GM12878 (cell line): ENCODE data around the gene MSANTD3. TPM values are rescaled to one million over a fixed set of nuclear protein-coding genes. Genes with fewer than 3 reads are reported as not detected.

ENCODE experiments used
- ATAC-seq: fragments of 200-7000 bp; cut with Tn5 transposase; 3 replicates; pipeline ENCODE4 v1.9.1; 2020; ENCODE audit warnings: mild to moderate bottlenecking, moderate library complexity
- BruUV-seq: library from RNA; stranded (reverse); fragments of 400-500 nt; replicated peaks from 2 replicates; lab custom pipeline; 2021; lab: Mats Ljungman, UMichigan
- CTCF ChIA-PET: fragments of 300-600 bp; sonication (Branson Sonifier 250); formaldehyde crosslinking; extraction: SDS; loops from one replicate; lab custom pipeline; 2021; ENCODE audit warnings: inconsistent platforms; lab: Yijun Ruan, JAX
- POLR2A ChIA-PET: fragments of 350-600 bp; formaldehyde crosslinking; extraction: SDS; loops from one replicate; lab custom pipeline; 2021; ENCODE audit warnings: inconsistent platforms; lab: Charles Lee
- RAD21 ChIA-PET: fragments of 300-600 bp; sonication (Branson Sonifier 250); formaldehyde crosslinking; loops from one replicate; lab custom pipeline; 2023; ENCODE audit warnings: antibody characterized with exemption; ENCODE audit not compliant: unreplicated experiment; lab: Charles Lee
- SMC1A ChIA-PET: fragments of 300-600 bp; sonication (Branson Sonifier 250); formaldehyde crosslinking; loops from one replicate; lab custom pipeline; 2023; ENCODE audit not compliant: unreplicated experiment, uncharacterized antibody; lab: Charles Lee
- DNase-seq: peaks from one replicate; pipeline ENCODE4 v3.0.0-alpha.2; 2011; ENCODE audit warnings: low read depth, low spot score
- FAIRE-seq: peaks from 3 replicates; lab custom pipeline; 2011; peaks lifted over from hg19 to GRCh38; lab: Jason Lieb, UNC
- H2AFZ ChIP-seq: 2 replicates; pipeline ENCODE4 v1.6.0; 2011; ENCODE audit warnings: low read depth, low read length, control low read depth; ENCODE audit not compliant: control insufficient read depth
- H3K27ac ChIP-seq: 2 replicates; pipeline ENCODE4 v1.5.1; 2011; ENCODE audit warnings: control low read depth; ENCODE audit not compliant: control insufficient read depth, insufficient read depth
- H3K27me3 ChIP-seq, 2 experiments: replicated peaks in 1 of 2; 2 replicates each; pipeline versions ENCODE4 v1.6.0 to v1.6.1; 2011; ENCODE audit warnings: low read length in 1 of 2; ENCODE audit not compliant: control insufficient read depth in 2 of 2, insufficient read depth in 2 of 2
- H3K36me3 ChIP-seq, 2 experiments: 2 replicates each; pipeline ENCODE4 v1.5.1; 2011; ENCODE audit warnings: low read length in 1 of 2; ENCODE audit not compliant: control insufficient read depth in 2 of 2, insufficient read depth in 2 of 2
- H3K4me1 ChIP-seq: 2 replicates; pipeline ENCODE4 v1.6.1; 2011; ENCODE audit warnings: mild to moderate bottlenecking, low read length, moderate library complexity, mixed read lengths; ENCODE audit not compliant: control insufficient read depth, insufficient read depth
- H3K4me2 ChIP-seq: 2 replicates; pipeline ENCODE4 v1.6.0; 2011; ENCODE audit warnings: control low read depth; ENCODE audit not compliant: control insufficient read depth, insufficient read depth
- H3K4me3 ChIP-seq: fragments of 200-600 bp; sonication (generic); 2 replicates; pipeline ENCODE4 v1.5.1; 2016
- H3K79me2 ChIP-seq: 2 replicates; pipeline ENCODE4 v1.6.0; 2011; ENCODE audit warnings: low read length; ENCODE audit not compliant: control insufficient read depth, insufficient read depth
- H3K9ac ChIP-seq: 2 replicates; pipeline ENCODE4 v1.8.0; 2011; ENCODE audit warnings: low read length, control low read depth, mixed read lengths; ENCODE audit not compliant: control insufficient read depth, insufficient read depth
- H3K9me3 ChIP-seq: replicated peaks from 3 replicates; pipeline ENCODE4 v1.5.1; 2011; ENCODE audit warnings: mild to moderate bottlenecking, low read length; ENCODE audit not compliant: control insufficient read depth, insufficient read depth
- H4K20me1 ChIP-seq: 2 replicates; pipeline ENCODE4 v1.6.0; 2011; ENCODE audit not compliant: control insufficient read depth, insufficient read depth
- ATF2 ChIP-seq: IDR thresholded peaks from 2 replicates; pipeline ENCODE4 v1.6.1; 2012; ENCODE audit warnings: low read length, inconsistent platforms
- CEBPZ ChIP-seq: fragments of 150-350 bp; IDR thresholded peaks from 2 replicates; pipeline ENCODE4 v1.6.1; 2016; ENCODE audit warnings: low read depth, low read length
- HDGF ChIP-seq: fragments of 450-650 bp; IDR thresholded peaks from 2 replicates; pipeline ENCODE4 v1.6.1; 2016; ENCODE audit warnings: antibody characterized with exemption
- IRF4 ChIP-seq: IDR thresholded peaks from 2 replicates; pipeline ENCODE4 v1.6.1; 2011; ENCODE audit warnings: low read depth, low read length
- MEF2B ChIP-seq: fragments of 450-650 bp; IDR thresholded peaks from 2 replicates; pipeline ENCODE4 v1.6.1; 2018; ENCODE audit warnings: mild to moderate bottlenecking, moderate library complexity; ENCODE audit not compliant: partially characterized antibody, poor library complexity, severe bottlenecking
- SP1 ChIP-seq: IDR thresholded peaks from one replicate; pipeline ENCODE4 v1.6.1; 2011; ENCODE audit warnings: low read depth, low read length
- ZBTB4 ChIP-seq: fragments of 450-650 bp; formaldehyde crosslinking; IDR thresholded peaks from 2 replicates; pipeline ENCODE4 v1.4.0; 2022; ENCODE audit warnings: mild to moderate bottlenecking, moderate library complexity
- WGBS: methylation state at CpG from one replicate; pipeline ENCODE4 v1.1.6; 2016; ENCODE audit warnings: low lambda C conversion rate; ENCODE audit not compliant: insufficient replicate concordance, insufficient coverage; ENCODE audit errors: missing lambda C conversion rate; 5-methylcytosine and 5-hydroxymethylcytosine counted together
- in situ Hi-C: fragments of 300-500 bp; cut with MboI; formaldehyde crosslinking; loops from 9 replicates; pipeline ENCODE4 v1.14.3; 2018; ENCODE audit warnings: mixed read lengths
- intact Hi-C: fragments of 100-400 bp; cut with micrococcal nuclease; formaldehyde crosslinking; loops from one replicate; pipeline ENCODE4 v1.14.2; 2022; ENCODE audit not compliant: unreplicated experiment
- polyA plus RNA-seq, 11 experiments: library from polyadenylated mRNA; depleted of rRNA in 4 of 11; unstranded in 6 of 11; stranded (reverse) in 5 of 11; fragments of >200 nt; fragmentation: Nextera tagmentation in 4 of 11; fragmentation: Illumina TruSeq in 1 of 11; extraction: Ambion mirVana in 4 of 11; extraction: Trizol in 1 of 11; gene quantifications; 1 replicate in 1 of 11; 2 replicates in 10 of 11; pipeline versions ENCODE4 v1.2.1 to v1.2.3, GENCODE V29; 2011 to 2016; ENCODE audit warnings: inconsistent platforms in 2 of 11, missing spikeins in 2 of 11, low read depth in 1 of 11
- total RNA-seq, 4 experiments: library from RNA; depleted of rRNA in 3 of 4; stranded (reverse); fragments of >200 nt in 3 of 4; fragmentation: Illumina TruSeq in 1 of 4; extraction: Trizol in 1 of 4; gene quantifications; 2 replicates each; pipeline versions ENCODE4 v1.2.1 to v1.2.3, GENCODE V29; 2013 to 2021

The MSANTD3 gene
- total and polyA plus RNA-seq, 10 of the 15 experiments (the other 5 are each of a cell fraction or from before 2014, with no cell fraction given): 5.8 to 21.2 (median 14.7) TPM

GRCh38 chr9:100408546-100409175 is 18.3 kb upstream of the MSANTD3 start:
- ATAC-seq (no peak), FAIRE-seq (no peak), DNase-seq (no peak)
- RAD21 ChIA-PET: no interaction called here
- TF ChIP-seq HDGF (no peak), ATF2 (no peak), MEF2B (peak; percentile 74), IRF4 (no peak), SP1 (no peak), ZBTB4 (CRISPR knock-in tag) (no peak), CEBPZ (no peak)
- no peaks in the 10 kb centered on the region for H3K36me3 ChIP-seq
- no peak overlapping the region for H3K4me3 ChIP-seq
- intact Hi-C loops (no loop called here), in situ Hi-C loops (no loop called here)
- 7% methylated on average over 5 of the region's 5 CpGs for WGBS
- no peaks in the 10 kb centered on the region for H3K27me3 ChIP-seq
- no peaks in the 10 kb centered on the region for H3K79me2 ChIP-seq
- no peak overlapping the region for H2AFZ ChIP-seq
- no peaks in the 10 kb centered on the region for H3K4me1 ChIP-seq
- no peaks in the 10 kb centered on the region for H4K20me1 ChIP-seq
- SMC1A ChIA-PET: no interaction called here
- POLR2A ChIA-PET: no interaction called here
- H3K4me2 ChIP-seq: no peak overlapping the region
- no peak overlapping the region for H3K9ac ChIP-seq
- BruUV-seq: no TSS peak
- no peak overlapping the region for H3K27ac ChIP-seq
- CTCF ChIA-PET: interaction anchor here (0.7 to 1.4 kb wide), 2 partner anchors 19 to 26 kb away, joined by 3 to 4 read pairs; no protein-coding TSS in a partner anchor
- H3K9me3 ChIP-seq: no peaks in the 10 kb centered on the region
